HCT116 (cell line): Measurements from ENCODE around the gene PLA2G2D. TPM values are rescaled to one million over a fixed set of nuclear protein-coding genes. Genes with fewer than 3 reads are reported as not detected.

Experiments
- ATAC-seq: fragments of 200-7000 bp; cut with Tn5 transposase; 2 replicates; pipeline ENCODE4 v1.9.1; 2020; ENCODE audit warnings: mild to moderate bottlenecking, moderate library complexity
- BruUV-seq: library from RNA; stranded (reverse); fragments of 400-500 nt; replicated peaks from 2 replicates; lab custom pipeline; 2021; lab: Mats Ljungman, UMichigan
- CTCF ChIA-PET: fragments of 300-600 bp; sonication (Branson Sonifier 250); formaldehyde crosslinking; loops from one replicate; lab custom pipeline; 2021; ENCODE audit warnings: antibody characterized with exemption; lab: Charles Lee
- POLR2A ChIA-PET: fragments of 300-600, 350-600 bp; sonication (Branson Sonifier 250); formaldehyde crosslinking; loops from one replicate; lab custom pipeline; 2021; ENCODE audit warnings: antibody characterized with exemption; lab: Charles Lee
- RAD21 ChIA-PET, 2 experiments: fragments of 300-600 bp; sonication (Branson Sonifier 250); formaldehyde crosslinking; loops; one replicate each; lab custom pipeline; 2023; ENCODE audit warnings: low total read pairs in 2 of 2; ENCODE audit not compliant: uncharacterized antibody in 2 of 2, unreplicated experiment in 2 of 2, low non-redundant PET in 1 of 2; lab: Charles Lee
- DNase-seq: peaks from one replicate; pipeline ENCODE4 v3.0.0-alpha.2; 2010; ENCODE audit warnings: low read depth, low spot score
- H2AFZ ChIP-seq: fragments of 200-600 bp; shearing (Covaris generic), sonication (generic); 2 replicates; pipeline ENCODE4 v1.6.1; 2017; ENCODE audit warnings: low read depth, mixed run types, mixed read lengths, antibody characterized with exemption, low read length; ENCODE audit not compliant: poor library complexity, severe bottlenecking
- H3K27ac ChIP-seq: 2 replicates; pipeline ENCODE4 v1.5.1; 2012; ENCODE audit warnings: low read depth, low read length
- H3K27me3 ChIP-seq: fragments of 200-600 bp; sonication (generic); 2 replicates; pipeline ENCODE4 v1.6.1; 2016; ENCODE audit warnings: mixed run types, low read length, mixed read lengths; ENCODE audit not compliant: insufficient read depth
- H3K36me3 ChIP-seq, 2 experiments: fragments of 200-500 bp in 1 of 2; fragments of 200-600 bp in 1 of 2; sonication (Bioruptor generic) in 1 of 2; sonication (generic) in 1 of 2; 2 replicates each; pipeline versions ENCODE4 v1.5.1 to v1.6.1; 2014 to 2016; ENCODE audit warnings: low read length in 2 of 2, inconsistent platforms in 1 of 2, mixed read lengths in 1 of 2, mixed run types in 1 of 2; ENCODE audit not compliant: insufficient read depth in 2 of 2, control insufficient read depth in 1 of 2
- H3K4me1 ChIP-seq, 2 experiments: fragments of 200-600 bp in 1 of 2; sonication (generic) in 1 of 2; 2 replicates each; pipeline versions ENCODE4 v1.5.1 to v1.6.1; 2012 to 2017; ENCODE audit warnings: low read length in 2 of 2, inconsistent platforms in 1 of 2, mild to moderate bottlenecking in 1 of 2, mixed read lengths in 1 of 2, mixed run types in 1 of 2, moderate library complexity in 1 of 2; ENCODE audit not compliant: insufficient read depth in 2 of 2, control insufficient read depth in 1 of 2
- H3K4me2 ChIP-seq: fragments of 200-600 bp; sonication (generic); 2 replicates; pipeline ENCODE4 v1.6.1; 2017; ENCODE audit warnings: mixed run types, low read length, mixed read lengths
- H3K4me3 ChIP-seq, 2 experiments: fragments of 200-600 bp in 1 of 2; sonication (generic) in 1 of 2; replicated peaks in 1 of 2; 2 replicates each; pipeline ENCODE4 v1.5.1; 2011 to 2016; ENCODE audit warnings: low read length in 2 of 2, control low read depth in 1 of 2, low read depth in 1 of 2, mild to moderate bottlenecking in 1 of 2, mixed read lengths in 1 of 2, mixed run types in 1 of 2
- H3K79me2 ChIP-seq: fragments of 200-600 bp; sonication (generic); 2 replicates; pipeline ENCODE4 v1.6.1; 2017; ENCODE audit warnings: mild to moderate bottlenecking, mixed run types, low read length, moderate library complexity, mixed read lengths; ENCODE audit not compliant: insufficient read depth
- H3K9ac ChIP-seq: fragments of 200-600 bp; sonication (generic); 2 replicates; pipeline ENCODE4 v1.6.1; 2016; ENCODE audit warnings: low read length, mixed read lengths
- H3K9me2 ChIP-seq: fragments of 200-600 bp; sonication (generic), shearing (Covaris generic); 2 replicates; pipeline ENCODE4 v1.6.1; 2017; ENCODE audit warnings: mixed run types, mild to moderate bottlenecking, moderate library complexity; ENCODE audit not compliant: insufficient read depth
- H3K9me3 ChIP-seq, 2 experiments: fragments of 200-500 bp in 1 of 2; fragments of 200-600 bp in 1 of 2; sonication (Bioruptor generic) in 1 of 2; sonication (generic) in 1 of 2; 2 replicates each; pipeline ENCODE4 v1.6.1; 2014 to 2017; ENCODE audit warnings: low read length in 2 of 2, mixed read lengths in 2 of 2, inconsistent platforms in 1 of 2, low read depth in 1 of 2, mild to moderate bottlenecking in 1 of 2, mixed run types in 1 of 2, moderate library complexity in 1 of 2; ENCODE audit not compliant: control insufficient read depth in 1 of 2, insufficient read depth in 1 of 2
- H4K20me1 ChIP-seq: fragments of 200-600 bp; sonication (generic), shearing (Covaris generic); 2 replicates; pipeline ENCODE4 v1.6.1; 2017; ENCODE audit warnings: mixed run types, mild to moderate bottlenecking, moderate library complexity; ENCODE audit not compliant: insufficient read depth
- CBX3 ChIP-seq: IDR thresholded peaks from 2 replicates; pipeline ENCODE4 v1.6.1; 2012; ENCODE audit warnings: low read depth
- CEBPB ChIP-seq: IDR thresholded peaks from 2 replicates; pipeline ENCODE4 v1.6.1; 2012; ENCODE audit warnings: low read depth
- EGR1 ChIP-seq: IDR thresholded peaks from 2 replicates; pipeline ENCODE4 v1.6.1; 2012; ENCODE audit warnings: low read depth
- ELF1 ChIP-seq: IDR thresholded peaks from 2 replicates; pipeline ENCODE4 v1.6.1; 2012; ENCODE audit warnings: low read depth, borderline replicate concordance
- EZH2 ChIP-seq: fragments of 200-600 bp; sonication (generic); IDR thresholded peaks from 2 replicates; pipeline ENCODE4 v1.6.1; 2017; ENCODE audit warnings: antibody characterized with exemption, mixed run types
- EZH2phosphoT487 ChIP-seq: fragments of 200-600 bp; IDR thresholded peaks from 2 replicates; pipeline ENCODE4 v1.6.1; 2018; ENCODE audit warnings: antibody characterized with exemption, borderline replicate concordance
- FOSL1 ChIP-seq: IDR thresholded peaks from 2 replicates; pipeline ENCODE4 v1.6.1; 2012; ENCODE audit warnings: low read depth
- JUND ChIP-seq: IDR thresholded peaks from 2 replicates; pipeline ENCODE4 v1.6.1; 2012
- POLR2A ChIP-seq: IDR thresholded peaks from 2 replicates; pipeline ENCODE4 v1.7.0; 2011; ENCODE audit warnings: borderline replicate concordance; ENCODE audit not compliant: insufficient read depth, insufficient read length; ENCODE audit errors: extremely low read depth
- POLR2AphosphoS5 ChIP-seq: IDR thresholded peaks from 2 replicates; pipeline ENCODE4 v1.6.1; 2011; ENCODE audit warnings: mild to moderate bottlenecking, low read depth, low read length, moderate library complexity
- RAD21 ChIP-seq: IDR thresholded peaks from 2 replicates; pipeline ENCODE4 v1.6.1; 2012; ENCODE audit warnings: low read depth, mild to moderate bottlenecking
- SIN3A ChIP-seq: IDR thresholded peaks from 2 replicates; pipeline ENCODE4 v1.6.1; 2012; ENCODE audit warnings: low read depth
- SP1 ChIP-seq: IDR thresholded peaks from 2 replicates; pipeline ENCODE4 v1.6.1; 2012; ENCODE audit warnings: low read depth
- SRF ChIP-seq: IDR thresholded peaks from 2 replicates; pipeline ENCODE4 v1.6.1; 2012; ENCODE audit warnings: low read depth
- TCF7L2 ChIP-seq: IDR thresholded peaks from 2 replicates; pipeline ENCODE4 v1.7.0; 2011; ENCODE audit warnings: borderline replicate concordance, inconsistent platforms; ENCODE audit not compliant: insufficient read depth, insufficient read length; ENCODE audit errors: extremely low read depth
- YY1 ChIP-seq: IDR thresholded peaks from 2 replicates; pipeline ENCODE4 v1.6.1; 2011; ENCODE audit warnings: low read length, low read depth, moderate library complexity, mild to moderate bottlenecking; ENCODE audit not compliant: insufficient replicate concordance; ENCODE audit errors: extremely low read depth
- ZFX ChIP-seq: fragments of 450-650 bp; IDR thresholded peaks from 2 replicates; pipeline ENCODE4 v1.6.1; 2017
- intact Hi-C: fragments of 100-400 bp; cut with micrococcal nuclease; formaldehyde crosslinking; loops from 2 replicates; pipeline ENCODE4 v1.10.0; 2022
- total RNA-seq: library from RNA; stranded (reverse); gene quantifications from one replicate; pipeline ENCODE4 v1.2.1, GENCODE V29; 2021; ENCODE audit not compliant: unreplicated experiment
- TF ChIP-seq, protein P1 (sequence below): IDR thresholded peaks from 2 replicates; pipeline ENCODE4 v1.6.1; 2011; ENCODE audit warnings: mild to moderate bottlenecking, low read length, moderate library complexity; ENCODE audit not compliant: insufficient replicate concordance; ENCODE audit errors: extremely low read depth
- TF ChIP-seq, protein P2 (sequence below): IDR thresholded peaks from 2 replicates; pipeline ENCODE4 v1.6.1; 2012
- TF ChIP-seq, protein P3 (sequence below): IDR thresholded peaks from 2 replicates; pipeline ENCODE4 v1.6.1; 2012
- TF ChIP-seq, protein P4 (sequence below), 3 experiments: fragments of 200-600 bp in 1 of 3; sonication (generic) in 1 of 3; IDR thresholded peaks in 2 of 3; conservative IDR thresholded peaks in 1 of 3; 2 replicates each; pipeline ENCODE4 v1.5.1; 2012 to 2017; ENCODE audit warnings: low read depth in 2 of 3, low read length in 2 of 3, antibody characterized with exemption in 1 of 3, borderline replicate concordance in 1 of 3, control low read depth in 1 of 3, mild to moderate bottlenecking in 1 of 3, mixed read lengths in 1 of 3, mixed run types in 1 of 3, moderate library complexity in 1 of 3; ENCODE audit not compliant: insufficient read depth in 1 of 3

The PLA2G2D gene
- total RNA-seq, 1 experiment from 2014 or later, result not detected

GRCh38 chr1:20078711-20079110, 40.6 kb downstream of the PLA2G2D start (continued):
- TF ChIP-seq, protein P1, sequence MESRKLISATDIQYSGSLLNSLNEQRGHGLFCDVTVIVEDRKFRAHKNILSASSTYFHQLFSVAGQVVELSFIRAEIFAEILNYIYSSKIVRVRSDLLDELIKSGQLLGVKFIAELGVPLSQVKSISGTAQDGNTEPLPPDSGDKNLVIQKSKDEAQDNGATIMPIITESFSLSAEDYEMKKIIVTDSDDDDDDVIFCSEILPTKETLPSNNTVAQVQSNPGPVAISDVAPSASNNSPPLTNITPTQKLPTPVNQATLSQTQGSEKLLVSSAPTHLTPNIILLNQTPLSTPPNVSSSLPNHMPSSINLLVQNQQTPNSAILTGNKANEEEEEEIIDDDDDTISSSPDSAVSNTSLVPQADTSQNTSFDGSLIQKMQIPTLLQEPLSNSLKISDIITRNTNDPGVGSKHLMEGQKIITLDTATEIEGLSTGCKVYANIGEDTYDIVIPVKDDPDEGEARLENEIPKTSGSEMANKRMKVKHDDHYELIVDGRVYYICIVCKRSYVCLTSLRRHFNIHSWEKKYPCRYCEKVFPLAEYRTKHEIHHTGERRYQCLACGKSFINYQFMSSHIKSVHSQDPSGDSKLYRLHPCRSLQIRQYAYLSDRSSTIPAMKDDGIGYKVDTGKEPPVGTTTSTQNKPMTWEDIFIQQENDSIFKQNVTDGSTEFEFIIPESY, result no peak
- TF ChIP-seq RAD21, result no peak
- TF ChIP-seq, all 23 proteins: peak for 0

DNA sequence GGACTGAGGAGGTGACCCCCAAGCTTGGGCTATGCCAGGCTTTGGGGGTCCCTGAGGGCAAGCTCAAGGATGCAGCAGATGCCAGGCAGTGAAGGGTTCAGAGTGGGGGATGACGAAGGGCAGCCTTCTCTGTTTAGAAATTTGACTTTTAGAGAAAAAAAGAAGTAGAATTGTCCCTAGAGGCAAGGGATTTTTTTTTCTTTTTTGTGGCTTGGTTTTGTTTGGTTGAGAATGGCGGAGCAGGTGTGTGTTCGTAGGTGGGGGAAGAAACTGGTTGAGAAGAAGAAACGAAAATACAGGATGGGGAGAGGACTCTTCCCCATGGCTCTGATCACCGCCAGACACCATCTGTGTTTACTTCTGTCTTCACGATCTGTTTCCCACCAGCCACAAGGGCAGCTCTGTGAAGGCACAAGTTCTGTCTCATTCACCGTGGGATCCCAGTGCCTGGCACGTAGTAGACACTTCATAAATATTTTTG, 41.1 kb downstream of the PLA2G2D start:
- CTCF ChIA-PET, result no interaction called here

More for the DNA sequence above, 41.1 kb downstream of the PLA2G2D start:
- ChIA-PET POLR2A (no interaction called here), RAD21 (no interaction called here)
- Histone ChIP-seq H3K9ac (no peak overlapping the region), H3K79me2 (no peaks in the 10 kb centered on the region), H3K4me3 (no peak overlapping the region), H3K36me3 (no peaks in the 10 kb centered on the region), H3K4me2 (no peak overlapping the region), H3K27ac (no peak overlapping the region), H4K20me1 (no peaks in the 10 kb centered on the region), H3K4me1 (no peaks in the 10 kb centered on the region), H2AFZ (no peak overlapping the region), H3K9me3 (no peaks in the 10 kb centered on the region), H3K27me3 (no peaks in the 10 kb centered on the region), H3K9me2 (no peaks in the 10 kb centered on the region)
- intact Hi-C loops, result no loop called here
- ATAC-seq (no peak), DNase-seq (no peak)
- no TSS peak for BruUV-seq
- TF ChIP-seq, protein P2, sequence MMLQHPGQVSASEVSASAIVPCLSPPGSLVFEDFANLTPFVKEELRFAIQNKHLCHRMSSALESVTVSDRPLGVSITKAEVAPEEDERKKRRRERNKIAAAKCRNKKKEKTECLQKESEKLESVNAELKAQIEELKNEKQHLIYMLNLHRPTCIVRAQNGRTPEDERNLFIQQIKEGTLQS, result no peak
- TF ChIP-seq EZH2phosphoT487 (no peak), CBX3 (no peak), POLR2AphosphoS5 (no peak), EGR1 (no peak), TCF7L2 (no peak), CEBPB (no peak), SRF (no peak), POLR2A (no peak), ELF1 (no peak), SP1 (no peak), SIN3A (no peak), FOSL1 (no peak), EZH2 (no peak), ZFX (no peak), JUND (no peak), YY1 (no peak)
- TF ChIP-seq, protein P1, result no peak
- TF ChIP-seq, protein P3, sequence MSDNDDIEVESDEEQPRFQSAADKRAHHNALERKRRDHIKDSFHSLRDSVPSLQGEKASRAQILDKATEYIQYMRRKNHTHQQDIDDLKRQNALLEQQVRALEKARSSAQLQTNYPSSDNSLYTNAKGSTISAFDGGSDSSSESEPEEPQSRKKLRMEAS, result no peak
- TF ChIP-seq, protein P4, sequence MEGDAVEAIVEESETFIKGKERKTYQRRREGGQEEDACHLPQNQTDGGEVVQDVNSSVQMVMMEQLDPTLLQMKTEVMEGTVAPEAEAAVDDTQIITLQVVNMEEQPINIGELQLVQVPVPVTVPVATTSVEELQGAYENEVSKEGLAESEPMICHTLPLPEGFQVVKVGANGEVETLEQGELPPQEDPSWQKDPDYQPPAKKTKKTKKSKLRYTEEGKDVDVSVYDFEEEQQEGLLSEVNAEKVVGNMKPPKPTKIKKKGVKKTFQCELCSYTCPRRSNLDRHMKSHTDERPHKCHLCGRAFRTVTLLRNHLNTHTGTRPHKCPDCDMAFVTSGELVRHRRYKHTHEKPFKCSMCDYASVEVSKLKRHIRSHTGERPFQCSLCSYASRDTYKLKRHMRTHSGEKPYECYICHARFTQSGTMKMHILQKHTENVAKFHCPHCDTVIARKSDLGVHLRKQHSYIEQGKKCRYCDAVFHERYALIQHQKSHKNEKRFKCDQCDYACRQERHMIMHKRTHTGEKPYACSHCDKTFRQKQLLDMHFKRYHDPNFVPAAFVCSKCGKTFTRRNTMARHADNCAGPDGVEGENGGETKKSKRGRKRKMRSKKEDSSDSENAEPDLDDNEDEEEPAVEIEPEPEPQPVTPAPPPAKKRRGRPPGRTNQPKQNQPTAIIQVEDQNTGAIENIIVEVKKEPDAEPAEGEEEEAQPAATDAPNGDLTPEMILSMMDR (IDR thresholded peaks at IDR 0.05 in 2 of 3, conservative IDR thresholded peaks at IDR 0.05 in 1 of 3; ENCODE audit: borderline replicate concordance in 1 of 3, insufficient read depth in 1 of 3, low read depth in 2 of 3, low read length in 2 of 3), result no peak
